Body of pancreas (tissue), 4 donors: ENCODE measurements around the gene HEPHL1. TPM values are rescaled to one million over a fixed set of nuclear protein-coding genes. Genes with fewer than 3 reads are reported as not detected.

Experiments
- ATAC-seq: fragments of 150-250 bp; one replicate; pipeline ENCODE4 v1.9.1; 2016
- DNase-seq, 4 donors: peaks; one replicate each; pipeline ENCODE4 v3.0.0-alpha.2; 2019
- H3K27ac ChIP-seq, 4 donors: fragments of 200-600 bp; sonication (generic); 1 replicate in 3 of 4; 2 replicates in 1 of 4; pipeline versions ENCODE4 v1.5.1 to v1.6.1; 2016 to 2019; ENCODE audit warnings: mild to moderate bottlenecking in 1 of 4, mixed read lengths in 1 of 4, moderate library complexity in 1 of 4
- H3K27me3 ChIP-seq, 2 donors: fragments of 200-600 bp; sonication (generic); one replicate each; pipeline ENCODE4 v1.6.0; 2016; ENCODE audit warnings: mild to moderate bottlenecking in 1 of 2
- H3K36me3 ChIP-seq, 2 donors: fragments of 200-600 bp; sonication (generic); replicated peaks in 1 of 2; 2 replicates each; pipeline ENCODE4 v1.5.1; 2016; ENCODE audit warnings: low read depth in 2 of 2; ENCODE audit not compliant: insufficient read depth in 1 of 2
- H3K4me1 ChIP-seq: fragments of 200-600 bp; sonication (generic); one replicate; pipeline ENCODE4 v1.6.0; 2016
- H3K4me3 ChIP-seq, 2 donors: fragments of 200-600 bp; sonication (generic); 1 replicate in 1 of 2; 2 replicates in 1 of 2; pipeline ENCODE4 v1.5.1; 2016 to 2019
- H3K9me3 ChIP-seq, 3 donors: fragments of 200-600 bp; sonication (generic); 1 replicate in 2 of 3; 2 replicates in 1 of 3; pipeline ENCODE4 v1.5.1; 2016
- POLR2A ChIP-seq, 3 donors: fragments of 450-650 bp; IDR thresholded peaks; one replicate each; pipeline ENCODE4 v1.6.1; 2016; ENCODE audit warnings: antibody characterized with exemption in 3 of 3, mild to moderate bottlenecking in 2 of 3
- WGBS, 2 donors: methylation state at CpG; one replicate each; pipeline ENCODE4 v1.1.5; 2017; 5-methylcytosine and 5-hydroxymethylcytosine counted together
- intact Hi-C: fragments of 100-400 bp; cut with DNase I; formaldehyde crosslinking; loops from one replicate; pipeline ENCODE4 v1.15.1; 2023
- total RNA-seq, 2 donors: library from RNA; depleted of rRNA; stranded (reverse); fragments of >200 nt; gene quantifications; one replicate each; pipeline ENCODE4 v1.1.0, GENCODE V29; 2016
- TF ChIP-seq, protein P1 (sequence below), 7 experiments: fragments of 450-650 bp in 4 of 7; fragments of 200-600 bp in 3 of 7; sonication (generic) in 3 of 7; IDR thresholded peaks; one replicate each; pipeline ENCODE4 v1.5.1; 2016 to 2019; ENCODE audit warnings: antibody characterized with exemption in 7 of 7

HEPHL1 gene
- total RNA-seq, 2 donors from 2014 or later: not detected

GRCh38 chr11:94103471-94103870 is 82.3 kb downstream of the HEPHL1 start:
- WGBS, 2 donors: 28 to 36% methylated on average over 1 of the region's 1 CpG

DNA sequence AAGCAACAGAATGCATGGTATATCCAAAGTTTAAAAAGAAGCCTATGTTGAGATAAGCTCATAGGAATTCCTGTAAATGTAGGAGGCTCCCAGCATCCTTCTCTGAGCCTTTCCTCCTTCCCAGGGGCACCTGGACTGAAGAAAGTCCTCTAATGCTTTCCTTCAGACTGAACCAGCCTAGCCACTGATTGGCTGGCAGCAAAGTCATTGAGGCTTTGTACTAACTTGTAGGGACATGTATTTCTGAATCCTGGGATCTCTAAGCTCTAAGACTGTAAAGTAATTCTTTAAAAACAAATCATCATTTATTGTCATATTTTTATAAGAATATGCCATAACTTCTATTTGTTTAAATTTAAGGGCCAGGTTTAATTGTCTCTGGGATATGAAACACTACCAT is 83.6 kb downstream of the HEPHL1 start:
- Histone ChIP-seq H3K4me3 (no peak overlapping the region), H3K36me3 (no peaks in the 10 kb centered on the region), H3K4me1 (no peaks in the 10 kb centered on the region), H3K9me3 (no peaks in the 10 kb centered on the region), H3K27me3 (no peaks in the 10 kb centered on the region), H3K27ac (no peak overlapping the region)
- intact Hi-C loops: no loop called here
- DNase-seq: no peak
- TF ChIP-seq POLR2A (IDR thresholded peaks at IDR 0.05): no peak
- TF ChIP-seq, protein P1, sequence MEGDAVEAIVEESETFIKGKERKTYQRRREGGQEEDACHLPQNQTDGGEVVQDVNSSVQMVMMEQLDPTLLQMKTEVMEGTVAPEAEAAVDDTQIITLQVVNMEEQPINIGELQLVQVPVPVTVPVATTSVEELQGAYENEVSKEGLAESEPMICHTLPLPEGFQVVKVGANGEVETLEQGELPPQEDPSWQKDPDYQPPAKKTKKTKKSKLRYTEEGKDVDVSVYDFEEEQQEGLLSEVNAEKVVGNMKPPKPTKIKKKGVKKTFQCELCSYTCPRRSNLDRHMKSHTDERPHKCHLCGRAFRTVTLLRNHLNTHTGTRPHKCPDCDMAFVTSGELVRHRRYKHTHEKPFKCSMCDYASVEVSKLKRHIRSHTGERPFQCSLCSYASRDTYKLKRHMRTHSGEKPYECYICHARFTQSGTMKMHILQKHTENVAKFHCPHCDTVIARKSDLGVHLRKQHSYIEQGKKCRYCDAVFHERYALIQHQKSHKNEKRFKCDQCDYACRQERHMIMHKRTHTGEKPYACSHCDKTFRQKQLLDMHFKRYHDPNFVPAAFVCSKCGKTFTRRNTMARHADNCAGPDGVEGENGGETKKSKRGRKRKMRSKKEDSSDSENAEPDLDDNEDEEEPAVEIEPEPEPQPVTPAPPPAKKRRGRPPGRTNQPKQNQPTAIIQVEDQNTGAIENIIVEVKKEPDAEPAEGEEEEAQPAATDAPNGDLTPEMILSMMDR (IDR thresholded peaks at IDR 0.05): no peak
- no peak for ATAC-seq

More at GRCh38 chr11:94103471-94103870, 82.3 kb downstream of the HEPHL1 start:
- Histone ChIP-seq H3K9me3 (no peaks in the 10 kb centered on the region), H3K27me3 (no peaks in the 10 kb centered on the region), H3K4me3 (no peak overlapping the region), H3K4me1 (no peaks in the 10 kb centered on the region), H3K36me3 (no peaks in the 10 kb centered on the region), H3K27ac (no peak overlapping the region)
- intact Hi-C loops: no loop called here
- DNase-seq (no peak), ATAC-seq (no peak)
- no peak for TF ChIP-seq POLR2A (IDR thresholded peaks at IDR 0.05)
- TF ChIP-seq, protein P1 (IDR thresholded peaks at IDR 0.05): no peak

GRCh38 chr11:94106716-94107115 is 85.6 kb downstream of the HEPHL1 start:
- 80 to 88% methylated on average over 4 of the region's 4 CpGs for WGBS, 2 donors
- Histone ChIP-seq H3K4me3 (no peak overlapping the region), H3K36me3 (no peaks in the 10 kb centered on the region), H3K27ac (no peak overlapping the region), H3K27me3 (no peaks in the 10 kb centered on the region), H3K4me1 (no peaks in the 10 kb centered on the region), H3K9me3 (no peaks in the 10 kb centered on the region)
- DNase-seq (no peak), ATAC-seq (no peak)
- TF ChIP-seq POLR2A (IDR thresholded peaks at IDR 0.05): no peak
- TF ChIP-seq, protein P1 (IDR thresholded peaks at IDR 0.05): no peak
- intact Hi-C loops: no loop called here

DNA sequence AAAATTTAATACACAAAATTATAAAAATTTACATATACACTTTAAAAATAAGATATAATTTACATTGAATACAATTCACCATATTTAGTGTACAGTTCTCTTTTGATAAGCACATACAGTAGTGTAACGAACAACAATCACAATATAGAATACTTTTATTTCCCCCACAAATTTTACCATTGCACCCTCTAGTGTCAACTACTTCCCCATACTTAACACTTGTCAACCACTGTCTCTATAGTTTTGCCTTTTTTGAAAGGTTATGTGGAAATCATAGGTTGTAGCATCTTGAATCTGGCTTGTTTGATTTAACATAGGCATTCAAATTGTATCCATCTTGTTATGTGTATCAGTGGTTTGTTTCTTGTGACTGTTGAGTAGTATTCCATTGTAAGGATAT is 86.2 kb downstream of the HEPHL1 start:
- Histone ChIP-seq H3K9me3 (no peaks in the 10 kb centered on the region), H3K4me3 (no peak overlapping the region), H3K4me1 (no peaks in the 10 kb centered on the region), H3K36me3 (no peaks in the 10 kb centered on the region), H3K27me3 (no peaks in the 10 kb centered on the region), H3K27ac (no peak overlapping the region)
- no peak for ATAC-seq
- intact Hi-C loops: no loop called here
- 88 to 97% methylated on average over 1 of the region's 1 CpG for WGBS, 2 donors
- TF ChIP-seq POLR2A (IDR thresholded peaks at IDR 0.05): no peak
- TF ChIP-seq, protein P1 (IDR thresholded peaks at IDR 0.05): no peak
- DNase-seq: no peak

DNA sequence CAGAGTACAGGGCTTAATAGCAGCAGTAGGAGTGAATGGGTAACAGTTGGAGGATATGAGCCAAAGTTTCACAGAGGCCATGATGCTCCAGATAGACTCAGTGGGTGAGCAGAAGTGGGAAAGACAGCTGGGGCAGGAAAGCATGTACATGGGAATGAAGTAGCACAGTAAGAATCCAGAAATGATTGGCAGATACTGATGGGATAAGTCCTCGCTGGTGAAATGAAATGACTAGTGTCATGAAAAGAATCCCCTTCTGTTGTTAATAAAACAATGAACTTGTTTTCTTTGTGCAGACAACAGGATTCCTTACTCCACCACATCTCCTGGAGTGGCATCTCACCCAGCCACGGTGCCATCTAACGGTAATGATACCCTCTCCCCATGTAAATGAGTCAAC is 90.1 kb downstream of the HEPHL1 start:
- no peak overlapping the region for H3K27ac ChIP-seq
- whole genome bisulfite sequencing, 2 donors: 83 to 90% methylated on average over 3 of the region's 3 CpGs
- H3K4me1 ChIP-seq: peaks cover 6% of the 10 kb centered on the region
- no peak overlapping the region for H3K4me3 ChIP-seq
- no peaks in the 10 kb centered on the region for H3K27me3 ChIP-seq
- DNase-seq (no peak), ATAC-seq (no peak)
- H3K36me3 ChIP-seq: no peaks in the 10 kb centered on the region
- no peaks in the 10 kb centered on the region for H3K9me3 ChIP-seq
- intact Hi-C loops: no loop called here
- TF ChIP-seq, protein P1 (IDR thresholded peaks at IDR 0.05): no peak
- TF ChIP-seq POLR2A (IDR thresholded peaks at IDR 0.05): no peak
